GM21390 (cell line): Measurements from ENCODE around the gene LBR.
"Not testable (repeated sequence)": the region's sequence is repeated elsewhere in the genome, so short reads cannot be mapped to it uniquely, and the experiment has no call there.

Experiments used
- ATAC-seq: cut with Tn5 transposase; IDR thresholded peaks from one replicate; pipeline ENCODE4 v1.9.1; 2021; ENCODE audit not compliant: unreplicated experiment

The LBR gene

DNA sequence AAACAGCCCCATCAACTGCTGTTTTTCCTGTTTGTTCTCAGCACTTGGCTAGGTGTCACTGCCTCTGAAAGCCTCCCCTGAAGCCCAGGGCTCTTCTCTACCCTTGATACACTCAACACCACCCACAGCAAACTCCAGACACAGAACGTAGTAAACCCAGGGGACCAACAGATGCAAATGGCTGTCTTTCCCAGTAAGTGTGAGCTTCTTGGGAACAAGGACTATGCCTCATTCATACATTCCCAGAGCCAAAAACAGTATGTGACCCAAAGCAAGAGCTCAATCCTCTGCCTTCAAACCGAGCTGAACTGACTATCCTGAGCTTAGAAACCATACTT lies 4.4 kb downstream of the LBR start:
- no peak for ATAC-seq

DNA sequence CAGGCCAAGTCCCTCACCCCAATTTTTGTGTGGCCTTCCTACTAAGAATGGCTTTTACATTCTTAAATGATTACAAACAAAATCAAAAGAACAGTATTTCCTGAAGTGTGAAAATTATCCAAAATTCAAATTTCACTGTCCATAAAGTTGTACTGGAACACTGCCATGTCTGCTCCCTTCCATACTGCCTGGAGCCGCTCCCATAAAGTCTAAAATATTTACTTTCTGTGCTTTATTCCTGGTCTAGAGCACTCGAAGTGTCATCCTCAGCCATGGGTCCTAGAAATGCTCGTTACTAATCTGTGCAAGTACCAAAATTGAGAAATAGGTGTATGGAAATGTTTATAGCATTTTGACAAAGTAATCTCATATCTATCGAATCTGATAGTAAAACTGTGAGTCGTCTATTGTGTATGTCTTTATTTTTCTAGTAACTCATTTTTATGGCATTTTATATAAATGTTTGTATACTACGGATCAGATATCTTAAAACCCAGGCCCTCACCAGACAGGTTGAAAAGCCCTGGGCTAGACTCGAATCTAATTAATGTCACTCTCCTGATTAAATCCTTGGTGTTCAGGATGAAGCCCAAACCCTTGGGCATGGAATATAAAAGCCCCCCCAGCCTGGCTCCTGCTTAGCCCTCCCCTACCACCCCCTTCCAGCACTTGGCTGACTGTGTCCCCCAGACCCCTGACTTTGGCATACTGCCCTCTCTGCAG lies 4.9 kb downstream of the LBR start:
- ATAC-seq = no peak

DNA sequence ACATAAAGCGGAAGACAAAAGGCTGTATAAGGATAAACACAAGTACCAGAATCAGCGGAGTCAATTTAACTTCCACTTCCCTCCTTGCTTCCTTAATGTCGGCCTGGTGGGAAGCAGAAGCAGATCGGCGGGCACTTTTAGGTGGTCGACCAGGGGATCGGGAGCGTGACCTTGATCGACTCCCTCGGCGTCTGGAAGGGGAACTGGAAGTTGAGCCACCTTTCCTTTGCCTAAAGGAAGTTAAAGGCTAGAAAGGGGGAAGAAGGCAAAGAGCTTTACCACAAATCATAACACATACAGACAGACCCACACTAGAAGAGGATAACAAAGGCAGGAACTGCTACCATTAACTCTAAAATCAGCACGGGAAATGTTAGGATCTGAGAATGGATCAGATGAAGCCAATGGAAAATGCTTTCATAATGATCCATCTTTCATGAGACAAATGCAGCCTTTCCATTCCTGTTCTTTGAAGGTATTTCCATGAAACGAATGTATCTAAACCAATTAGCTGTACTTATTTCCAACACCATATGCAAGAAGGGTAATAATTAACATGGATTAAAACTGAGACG lies 5.7 kb downstream of the LBR start:
- ATAC-seq = no peak

DNA sequence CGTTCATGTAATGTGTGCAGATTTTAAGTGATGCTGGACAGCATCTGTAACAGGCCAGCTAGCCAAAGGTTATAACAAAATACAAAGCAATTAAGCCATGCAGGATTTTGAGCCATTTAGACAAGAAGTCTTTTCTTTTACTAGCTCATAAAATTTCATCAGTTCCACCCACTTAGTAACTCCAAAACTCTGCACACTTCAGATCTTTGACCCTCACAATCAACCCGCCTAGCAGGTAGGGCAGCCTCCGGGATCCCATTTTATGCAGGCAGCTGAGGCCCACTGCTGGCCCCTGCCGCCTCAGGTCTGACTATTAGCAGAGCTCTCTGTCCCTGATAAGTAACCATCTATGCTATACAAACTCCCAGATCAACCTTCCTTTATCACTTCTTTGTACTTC lies 9.2 kb downstream of the LBR start:
- no peak for ATAC-seq

DNA sequence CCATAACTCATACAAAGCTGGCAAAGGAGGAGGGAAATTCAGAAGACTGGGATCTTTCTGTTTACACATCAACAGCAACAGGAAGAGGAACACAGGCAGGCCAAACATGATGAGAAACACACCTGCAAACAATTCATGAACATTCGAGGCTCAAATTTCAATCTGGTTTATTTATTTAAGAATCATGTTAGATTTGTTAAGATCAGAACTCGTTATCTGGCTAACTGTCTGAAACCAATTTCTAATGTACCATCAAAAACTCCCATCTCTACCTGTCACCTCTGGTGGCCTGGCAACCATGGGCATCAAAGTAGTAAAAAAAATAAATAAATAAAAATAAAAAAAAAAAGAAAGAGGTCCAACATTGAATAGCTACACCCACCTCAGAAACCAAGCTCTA lies 9.8 kb downstream of the LBR start:
- no peak for ATAC-seq

DNA sequence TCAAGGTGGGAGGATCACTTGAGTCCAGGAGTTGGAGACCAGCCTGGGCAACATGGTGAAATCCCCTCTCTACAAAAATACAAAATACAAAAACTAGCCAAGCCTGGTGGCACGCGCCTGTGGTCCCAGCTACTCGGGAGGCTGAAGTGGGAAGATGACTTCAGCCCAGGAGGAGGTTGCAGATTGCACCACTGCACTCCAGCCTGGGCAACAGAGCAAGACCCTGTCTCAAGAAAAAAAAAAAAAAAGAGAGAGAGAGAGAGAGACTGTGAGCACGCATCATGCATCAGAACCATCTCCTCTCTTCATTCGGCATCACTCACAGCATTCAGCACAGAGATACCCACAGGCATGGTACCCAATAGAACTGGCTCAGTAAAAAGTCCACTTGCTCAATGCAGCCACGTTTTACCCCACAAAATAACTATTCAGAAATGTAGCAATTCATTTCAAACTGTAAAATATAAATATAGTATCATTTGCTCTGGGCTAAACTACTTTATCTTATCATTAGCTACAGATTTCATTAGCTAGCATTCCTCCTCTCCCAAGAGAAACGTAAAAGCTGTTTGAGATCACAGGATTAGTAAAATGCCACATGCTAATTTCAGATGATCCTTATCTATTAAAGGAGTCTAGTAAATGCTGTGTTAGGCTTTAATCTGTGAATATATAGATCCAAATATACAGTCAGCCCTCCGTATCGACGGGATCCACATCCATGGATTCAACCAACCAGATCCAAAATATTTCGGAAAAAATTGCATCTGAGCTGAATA lies 11.7 kb downstream of the LBR start:
- ATAC-seq = no peak

DNA sequence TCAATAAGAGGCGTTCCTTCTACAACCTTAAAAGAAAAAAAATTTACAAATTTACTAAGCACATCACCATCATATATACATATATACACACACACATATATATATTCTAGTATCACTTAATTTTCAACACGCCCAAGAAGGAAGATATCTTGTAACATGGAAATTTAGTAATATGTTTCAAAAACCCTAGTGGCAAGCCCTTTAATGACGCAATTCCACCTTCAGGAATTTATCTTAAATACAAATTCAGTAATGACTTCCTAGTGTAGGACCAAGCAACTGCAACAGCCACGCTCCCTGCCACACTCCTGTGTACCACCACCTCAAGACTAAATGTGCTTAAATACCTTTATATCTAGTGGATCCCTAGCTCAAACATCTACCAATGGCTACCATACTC lies 12.5 kb downstream of the LBR start:
- no peak for ATAC-seq

DNA sequence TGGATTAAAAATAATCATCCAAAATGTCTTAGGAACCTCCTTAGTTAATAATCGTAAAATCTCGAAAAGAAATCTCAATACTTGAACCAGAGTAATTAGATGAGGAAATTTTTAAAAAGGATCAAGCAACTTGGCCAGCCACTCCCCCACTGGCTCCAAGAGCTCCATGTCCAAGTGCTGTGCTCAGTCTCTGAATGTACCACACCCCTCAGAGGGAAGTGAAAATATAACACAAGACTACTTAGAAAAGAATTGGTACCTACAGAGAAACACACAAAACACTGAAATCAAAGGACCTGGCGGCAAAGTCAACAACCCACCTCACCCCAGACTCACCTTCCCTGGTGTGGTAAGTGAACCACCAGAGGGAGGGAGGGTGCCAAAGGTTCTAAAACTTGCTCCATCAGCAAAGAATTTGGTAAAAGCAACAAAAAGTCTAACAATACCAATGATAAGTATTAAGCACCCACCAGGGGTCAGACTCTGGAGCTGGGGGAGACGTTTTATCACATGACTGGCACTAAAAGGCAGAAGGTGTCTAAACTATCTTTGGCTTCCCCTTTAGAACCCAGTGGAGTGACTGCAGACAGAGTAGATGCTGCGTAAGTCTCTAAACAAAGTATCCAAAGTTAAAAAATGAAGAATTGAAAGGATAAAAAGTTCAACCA lies 14.0 kb downstream of the LBR start:
- ATAC-seq = no peak

DNA sequence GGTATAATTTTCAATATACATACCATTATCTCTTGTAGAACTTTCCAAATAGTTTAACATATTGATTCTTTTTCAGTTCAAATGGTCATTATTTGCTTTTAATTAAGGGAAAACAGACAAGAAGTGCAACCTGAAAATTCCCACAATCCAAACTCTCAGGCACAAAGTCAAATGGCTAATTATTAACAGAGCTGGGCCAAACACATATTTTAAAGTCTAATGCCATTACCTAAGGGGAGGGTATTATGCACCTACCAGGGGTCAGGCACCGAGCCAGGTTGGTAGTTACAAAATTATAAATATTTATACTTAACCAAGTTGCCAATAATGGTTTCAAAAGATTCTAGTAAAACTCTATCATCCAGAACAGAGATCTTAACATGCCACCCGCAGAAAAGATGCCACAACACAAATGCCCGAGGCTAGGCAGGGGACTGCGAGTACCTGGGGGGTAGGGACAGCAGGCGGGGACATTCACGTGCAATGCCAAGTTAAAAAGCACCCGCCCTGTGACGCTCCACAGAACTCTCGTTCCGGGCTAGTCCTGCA lies 15.0 kb downstream of the LBR start:
- no peak for ATAC-seq

DNA sequence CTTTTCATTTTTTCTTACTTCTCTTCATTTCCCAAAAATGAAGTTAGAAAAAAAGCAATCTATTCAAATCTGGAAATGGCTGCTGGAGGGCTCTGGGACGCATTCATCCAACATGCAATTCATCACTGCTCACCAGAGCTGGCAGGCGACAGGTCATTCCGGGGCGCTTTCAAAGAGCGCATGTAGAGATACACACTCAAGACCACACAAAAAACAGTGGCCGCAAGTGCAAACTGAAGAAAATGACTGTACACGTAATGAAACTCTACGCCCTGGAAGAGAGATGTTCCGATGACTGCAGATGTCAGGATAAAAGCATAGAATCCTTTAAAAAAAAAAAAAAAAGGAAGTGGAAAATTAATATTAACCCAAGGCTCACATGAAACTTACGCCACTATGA lies 15.5 kb downstream of the LBR start:
- no peak for ATAC-seq

DNA sequence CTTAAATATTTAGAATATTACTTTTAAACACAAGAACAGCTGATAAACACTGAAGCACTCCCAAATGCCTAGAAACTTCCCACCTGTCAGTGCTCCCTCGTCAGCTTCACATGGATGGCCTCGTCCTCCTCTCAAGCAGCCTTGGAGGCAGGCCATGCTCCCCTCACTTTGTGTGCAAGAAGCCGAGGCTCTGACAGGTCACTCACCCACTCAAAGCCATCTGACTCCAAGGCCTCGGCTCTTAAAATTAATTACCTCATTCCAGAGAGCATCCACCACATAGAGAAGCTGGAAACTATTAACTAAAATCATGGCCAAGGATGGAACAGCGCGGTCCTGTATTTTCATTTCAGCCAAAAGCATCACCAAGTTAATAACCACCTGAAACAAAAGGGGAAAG lies 17.8 kb downstream of the LBR start:
- ATAC-seq = no peak

DNA sequence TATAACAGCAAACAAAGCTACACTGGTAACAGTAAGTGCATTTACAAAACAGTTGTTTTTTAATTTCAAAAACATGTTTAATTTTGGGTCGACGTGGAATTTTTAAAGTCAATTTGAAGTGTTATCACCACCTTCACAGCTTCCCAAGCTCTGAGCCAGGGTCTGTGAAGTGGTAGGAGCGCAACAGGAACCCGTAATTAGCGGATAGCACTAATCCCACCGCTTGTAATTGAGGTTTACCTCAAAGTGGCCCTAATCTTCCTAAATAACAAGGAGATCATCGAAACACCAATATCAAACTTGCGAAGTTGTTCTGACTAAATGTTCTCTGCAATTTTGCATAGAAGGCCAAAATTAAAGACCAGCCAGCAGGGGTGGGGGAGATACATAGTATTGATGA lies 18.8 kb downstream of the LBR start:
- no peak for ATAC-seq

DNA sequence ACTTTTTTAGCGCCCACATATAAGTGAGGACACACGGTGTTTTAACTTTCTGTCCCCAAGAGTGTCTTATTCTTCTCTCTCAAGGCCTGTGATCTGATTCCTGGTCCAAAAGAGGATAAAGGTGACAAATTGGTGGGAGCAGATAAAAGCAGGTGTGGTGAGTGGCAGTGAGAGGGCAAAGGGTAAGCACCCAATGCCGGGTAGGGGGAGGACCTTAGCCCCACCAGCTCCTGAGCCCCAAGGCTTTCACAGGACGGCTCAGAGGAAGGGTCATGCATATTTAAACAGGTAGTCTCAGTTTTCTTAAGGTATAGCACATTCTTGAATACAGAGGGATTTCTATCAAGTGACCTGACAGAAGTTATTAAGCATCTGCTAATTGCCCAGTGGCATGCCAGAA lies 19.6 kb downstream of the LBR start:
- no peak for ATAC-seq

DNA sequence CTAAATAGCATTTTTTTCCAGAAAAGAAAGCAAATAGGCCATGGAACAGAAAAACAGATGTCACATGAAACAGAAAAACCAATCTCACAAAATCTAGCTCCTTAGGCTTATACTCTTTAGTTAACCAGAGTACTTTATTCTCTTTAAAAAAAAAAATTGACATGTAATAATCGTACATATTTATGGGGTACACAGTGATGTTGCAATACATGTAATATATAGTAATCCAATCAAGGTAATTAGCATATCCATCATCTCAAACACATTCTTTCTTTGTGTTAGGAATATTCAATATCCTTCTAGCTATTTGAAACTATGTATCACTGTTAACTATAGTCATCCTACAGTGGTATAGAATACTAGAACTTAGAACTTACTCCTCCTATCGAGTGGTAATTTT lies 20.1 kb downstream of the LBR start:
- ATAC-seq = no peak

DNA sequence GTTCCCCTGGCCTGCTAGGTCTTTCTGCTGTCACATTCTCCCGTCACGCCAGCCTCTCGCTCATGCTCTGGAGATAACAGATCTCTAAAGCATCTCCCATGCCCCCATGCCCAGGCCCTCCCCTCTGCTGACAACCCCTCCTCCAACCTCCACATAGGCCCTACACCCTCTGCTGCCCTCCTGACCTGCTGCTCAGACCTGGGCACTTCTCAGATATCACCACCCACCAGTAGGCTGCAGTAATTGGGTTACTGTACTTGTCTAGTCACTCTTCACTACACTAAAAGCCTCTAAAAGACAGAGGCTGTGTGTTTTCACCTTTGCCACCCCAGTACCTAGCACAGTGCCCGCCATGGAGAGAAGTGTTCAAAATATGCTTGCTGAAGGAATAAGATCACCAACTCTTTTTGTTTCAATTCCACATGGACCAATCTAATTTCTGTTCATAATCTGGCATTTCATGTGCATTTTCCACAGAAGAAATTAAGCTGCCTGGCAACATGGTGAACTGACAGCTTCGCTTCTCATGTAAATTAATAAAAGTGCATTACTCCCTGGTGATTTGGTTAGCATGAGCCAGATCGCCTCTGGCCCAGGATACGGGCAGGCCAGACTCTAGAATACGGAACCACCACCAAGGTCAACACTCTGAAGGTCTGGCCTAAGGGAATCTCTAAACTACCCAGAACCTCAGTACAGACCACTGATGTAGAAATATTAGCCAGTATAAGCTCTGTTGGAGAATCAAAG lies 20.7 kb downstream of the LBR start:
- ATAC-seq = no peak

DNA sequence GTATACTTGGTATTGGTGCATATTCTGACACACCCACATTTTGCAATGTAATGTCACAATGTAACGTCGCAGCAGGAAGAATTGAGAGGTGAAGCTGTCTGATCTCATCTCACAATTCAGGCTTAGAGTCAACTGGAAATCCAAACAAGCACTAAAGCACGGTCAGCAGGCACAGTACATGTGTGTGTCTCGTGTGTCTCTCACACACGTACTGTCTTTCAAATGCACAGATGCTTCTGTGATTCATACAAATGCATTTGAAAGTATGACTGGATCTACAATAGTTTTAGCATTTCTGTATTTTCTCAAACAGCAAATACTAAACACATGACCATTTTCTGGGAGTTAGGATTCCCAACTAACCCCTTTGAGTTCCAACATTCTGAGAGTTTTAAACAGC lies 26.9 kb downstream of the LBR start:
- no peak for ATAC-seq

DNA sequence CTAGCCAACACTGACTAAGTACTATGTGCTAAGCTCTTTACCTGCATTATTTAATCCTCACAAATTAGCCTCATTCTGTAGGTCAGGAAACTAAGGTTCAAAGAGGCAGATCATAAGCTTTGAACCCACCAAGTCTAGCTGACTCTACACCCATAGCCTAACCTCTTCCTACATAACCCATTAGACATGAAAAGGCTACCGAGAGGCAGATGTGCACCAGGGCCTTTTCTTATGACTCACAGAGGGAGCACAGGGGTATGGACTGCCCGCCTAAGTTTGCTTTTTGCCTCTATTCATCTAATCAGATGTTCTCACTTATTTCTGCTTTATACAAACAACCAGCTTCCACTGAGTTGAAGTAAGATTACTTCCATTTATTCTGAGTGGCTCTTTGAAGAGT lies 31.5 kb downstream of the LBR start:
- no peak for ATAC-seq

DNA sequence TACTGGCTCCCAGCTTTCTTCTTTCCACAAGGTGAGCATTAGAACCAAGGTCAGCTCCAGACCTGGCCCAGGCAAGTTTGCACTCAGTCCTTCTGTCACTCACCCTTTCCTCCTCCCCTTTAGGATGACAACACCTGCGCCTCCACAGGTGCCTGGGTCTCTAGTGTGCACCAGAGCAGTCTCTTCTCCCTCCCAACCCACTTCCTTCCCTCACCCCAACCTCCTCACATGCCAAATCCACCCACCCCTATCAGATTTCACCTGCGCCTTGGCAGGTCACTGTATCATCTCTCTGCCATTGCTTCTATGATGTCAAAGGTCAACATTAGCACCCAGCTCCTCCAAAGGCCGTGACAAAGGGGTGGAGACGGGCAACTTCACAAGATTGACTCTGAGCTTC lies 38.0 kb downstream of the LBR start:
- ATAC-seq = no peak

DNA sequence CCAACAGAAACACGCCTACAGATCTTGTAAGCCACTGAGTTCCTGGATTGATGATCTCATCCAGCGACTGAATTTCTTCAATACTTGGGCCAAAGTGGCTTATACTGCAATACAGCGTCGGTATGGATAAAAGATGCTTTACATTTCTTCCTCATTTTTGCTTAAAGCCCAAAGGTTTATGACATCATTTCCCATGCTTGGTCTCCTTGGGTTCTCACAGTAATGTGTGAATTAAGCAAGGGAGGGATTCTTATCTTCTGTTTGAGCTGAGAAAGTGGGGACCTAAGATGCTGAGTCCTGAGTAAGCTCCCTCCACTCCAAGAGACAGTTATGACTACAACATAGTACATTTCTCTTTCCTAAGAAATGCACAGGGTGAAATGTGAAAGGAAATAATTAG lies 39.5 kb downstream of the LBR start:
- ATAC-seq = no peak

DNA sequence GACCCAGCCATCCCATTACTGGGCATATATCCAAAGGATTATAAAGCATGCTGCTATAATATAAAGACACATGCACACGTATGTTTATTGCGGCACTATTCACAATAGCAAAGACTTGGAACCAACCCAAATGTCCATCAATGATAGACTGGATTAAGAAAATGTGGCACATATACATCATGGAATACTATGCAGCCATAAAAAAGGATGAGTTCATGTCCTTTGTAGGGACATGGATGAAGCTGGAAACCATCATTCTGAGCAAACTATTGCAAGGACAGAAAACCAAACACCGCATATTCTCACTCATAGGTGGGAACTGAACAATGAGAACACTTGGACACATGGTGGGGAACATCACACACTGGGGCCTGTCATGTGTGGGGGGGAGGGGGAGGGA lies 41.0 kb downstream of the LBR start:
- ATAC-seq = not testable (repeated sequence)

DNA sequence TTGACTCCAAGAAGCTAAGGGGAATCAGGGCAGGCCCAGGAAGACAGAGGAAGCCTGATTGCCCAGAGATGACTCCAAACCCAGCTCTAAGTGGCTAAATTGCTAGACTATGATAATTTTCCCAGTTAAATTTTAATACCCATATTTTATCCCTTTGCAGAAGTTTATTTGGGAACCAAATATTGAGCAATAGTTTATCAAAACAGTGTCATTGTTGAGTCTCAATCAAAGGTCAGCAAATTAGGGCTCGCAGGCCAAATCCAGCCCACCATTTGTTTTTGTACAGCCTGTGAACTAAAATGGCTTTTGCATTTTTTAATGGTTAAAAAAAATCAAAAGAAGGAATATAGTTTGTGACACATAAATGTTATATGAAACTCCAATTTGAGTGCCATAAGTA lies 47.1 kb downstream of the LBR start:
- no peak for ATAC-seq
